ENCODE data around the gene FGR.

The FGR gene

GRCh38 chr1:27614043-27614624 is 20.9 kb downstream of the FGR start:
- no peak for ATAC-seq
- TF ChIP-seq ISL1 (CRISPR knock-in tag; IDR thresholded peaks at IDR 0.05) (no peak), OSR1 (CRISPR knock-in tag; IDR thresholded peaks at IDR 0.05) (no peak), ARNTL (CRISPR knock-in tag; IDR thresholded peaks at IDR 0.05; ENCODE audit: borderline replicate concordance, low read depth) (no peak), POU6F1 (CRISPR knock-in tag; IDR thresholded peaks at IDR 0.05; ENCODE audit: borderline replicate concordance, low read depth) (no peak), ZFP30 (CRISPR knock-in tag; IDR thresholded peaks at IDR 0.05) (no peak), ESRRG (CRISPR knock-in tag; IDR thresholded peaks at IDR 0.05) (no peak), CREB5 (CRISPR knock-in tag; IDR thresholded peaks at IDR 0.05; ENCODE audit: low read depth) (no peak)

GRCh38 chr1:27612718-27613117 is 22.3 kb downstream of the FGR start:
- TF ChIP-seq RARB (CRISPR knock-in tag; IDR thresholded peaks at IDR 0.05), result no peak
- TF ChIP-seq SNAI2 (CRISPR knock-in tag; IDR thresholded peaks at IDR 0.05), result no peak
- TF ChIP-seq OSR1 (CRISPR knock-in tag; IDR thresholded peaks at IDR 0.05), result no peak
- TF ChIP-seq ISL1 (CRISPR knock-in tag; IDR thresholded peaks at IDR 0.05), result no peak
- TF ChIP-seq ARNTL (CRISPR knock-in tag; IDR thresholded peaks at IDR 0.05; ENCODE audit: borderline replicate concordance, low read depth), result no peak
- no peak for TF ChIP-seq ZFP3 (CRISPR knock-in tag; IDR thresholded peaks at IDR 0.05)
- TF ChIP-seq ZNF565 (CRISPR knock-in tag; conservative IDR thresholded peaks at IDR 0.05; ENCODE audit: low read depth), result no peak
- no peak for TF ChIP-seq TCF4 (CRISPR knock-in tag; IDR thresholded peaks at IDR 0.05; ENCODE audit: borderline replicate concordance)
- TF ChIP-seq BACH2 (CRISPR knock-in tag; IDR thresholded peaks at IDR 0.05; ENCODE audit: borderline replicate concordance), result no peak
- no peak for TF ChIP-seq ZNF8 (CRISPR knock-in tag; IDR thresholded peaks at IDR 0.05)
- TF ChIP-seq CREB5 (CRISPR knock-in tag; IDR thresholded peaks at IDR 0.05; ENCODE audit: low read depth), result no peak
- no peak for ATAC-seq

- TF ChIP-seq ZFP3 (CRISPR knock-in tag; IDR thresholded peaks at IDR 0.05) (no peak), POU6F1 (CRISPR knock-in tag; IDR thresholded peaks at IDR 0.05; ENCODE audit: borderline replicate concordance, low read depth) (no peak), ZNF8 (CRISPR knock-in tag; IDR thresholded peaks at IDR 0.05) (no peak), ISL1 (CRISPR knock-in tag; IDR thresholded peaks at IDR 0.05) (no peak), BACH2 (CRISPR knock-in tag; IDR thresholded peaks at IDR 0.05; ENCODE audit: borderline replicate concordance) (no peak), TOX (CRISPR knock-in tag; IDR thresholded peaks at IDR 0.05; ENCODE audit: borderline replicate concordance) (no peak), ZNF70 (CRISPR knock-in tag; IDR thresholded peaks at IDR 0.05) (no peak), CSRNP3 (CRISPR knock-in tag; IDR thresholded peaks at IDR 0.05) (no peak), ZC3H10 (CRISPR knock-in tag; IDR thresholded peaks at IDR 0.05) (no peak), ZNF565 (CRISPR knock-in tag; conservative IDR thresholded peaks at IDR 0.05; ENCODE audit: low read depth) (no peak), RARB (CRISPR knock-in tag; IDR thresholded peaks at IDR 0.05) (no peak), TCF4 (CRISPR knock-in tag; IDR thresholded peaks at IDR 0.05; ENCODE audit: borderline replicate concordance) (no peak), CREB5 (CRISPR knock-in tag; IDR thresholded peaks at IDR 0.05; ENCODE audit: low read depth) (no peak), SNAI2 (CRISPR knock-in tag; IDR thresholded peaks at IDR 0.05) (no peak), PATZ1 (CRISPR knock-in tag; IDR thresholded peaks at IDR 0.05; ENCODE audit: borderline replicate concordance) (no peak), ESRRG (CRISPR knock-in tag; IDR thresholded peaks at IDR 0.05) (no peak), TSHZ2 (CRISPR knock-in tag; IDR thresholded peaks at IDR 0.05) (no peak), GLIS3 (CRISPR knock-in tag; IDR thresholded peaks at IDR 0.05) (no peak)
- ATAC-seq, result no peak
Observed at GRCh38 chr1:27611450-27611849, 23.5 kb downstream of the FGR start.
